HepG2 (cell line): Measurements from ENCODE around the gene ODC1. TPM values are rescaled to one million over a fixed set of nuclear protein-coding genes. Genes with fewer than 3 reads are reported as not detected.

Experiments
- AFF4 ChIP-seq: sonication (generic); formaldehyde crosslinking; IDR thresholded peaks from 2 replicates; pipeline ENCODE4 v1.4.0; 2020; ENCODE audit warnings: missing genetic modification reagents
- CEBPB ChIP-seq: IDR thresholded peaks from 2 replicates; pipeline ENCODE4 v1.6.1; 2011; ENCODE audit warnings: low read depth, low read length, improper control_type of control experiment, borderline replicate concordance
- GABPB1 ChIP-seq: IDR thresholded peaks from 2 replicates; pipeline ENCODE4 v1.6.1; 2016; ENCODE audit warnings: mild to moderate bottlenecking, missing genetic modification reagents, moderate library complexity, missing compliant biosample characterization
- GLI4 ChIP-seq: sonication (generic); formaldehyde crosslinking; IDR thresholded peaks from 2 replicates; pipeline ENCODE4 v1.5.1; 2020; ENCODE audit warnings: missing genetic modification reagents, mild to moderate bottlenecking, moderate library complexity, borderline replicate concordance
- IRF1 ChIP-seq: sonication (generic); formaldehyde crosslinking; IDR thresholded peaks from 2 replicates; pipeline ENCODE4 v1.4.0; 2020; ENCODE audit warnings: low read depth, mild to moderate bottlenecking, missing genetic modification reagents
- NFAT5 ChIP-seq: sonication (generic); formaldehyde crosslinking; IDR thresholded peaks from 2 replicates; pipeline ENCODE4 v1.4.0; 2020; ENCODE audit warnings: missing genetic modification reagents
- SAFB2 ChIP-seq: sonication (generic); formaldehyde crosslinking; IDR thresholded peaks from 2 replicates; pipeline ENCODE4 v1.5.1; 2020; ENCODE audit warnings: missing genetic modification reagents, low read depth, mild to moderate bottlenecking, borderline replicate concordance
- U2AF2 ChIP-seq: fragments of 200-400 bp; formaldehyde crosslinking; IDR thresholded peaks from 2 replicates; pipeline ENCODE4 v1.6.1; 2017; ENCODE audit warnings: low read depth, mild to moderate bottlenecking, low read length
- ZNF274 ChIP-seq: sonication (generic); formaldehyde crosslinking; IDR thresholded peaks from 2 replicates; pipeline ENCODE4 v1.5.1; 2020; ENCODE audit warnings: mild to moderate bottlenecking, missing genetic modification reagents
- ZNF563 ChIP-seq: sonication (generic); formaldehyde crosslinking; IDR thresholded peaks from 2 replicates; pipeline ENCODE4 v1.8.0; 2022; ENCODE audit warnings: mild to moderate bottlenecking, moderate library complexity, missing genetic modification reagents
- ZNF609 ChIP-seq: sonication (generic); formaldehyde crosslinking; IDR thresholded peaks from 2 replicates; pipeline ENCODE4 v1.4.0; 2020; ENCODE audit warnings: mild to moderate bottlenecking, missing genetic modification reagents, borderline replicate concordance
- ZNF737 ChIP-seq: sonication (generic); formaldehyde crosslinking; IDR thresholded peaks from 2 replicates; pipeline ENCODE4 v1.5.0; 2020; ENCODE audit warnings: missing genetic modification reagents, mild to moderate bottlenecking, borderline replicate concordance
- ZNF773 ChIP-seq: sonication (generic); formaldehyde crosslinking; IDR thresholded peaks from 2 replicates; pipeline ENCODE4 v1.4.0; 2020; ENCODE audit warnings: missing genetic modification reagents, borderline replicate concordance
- polyA plus RNA-seq, 8 experiments: library from polyadenylated mRNA; depleted of rRNA in 3 of 8; stranded (reverse) in 7 of 8; unstranded in 1 of 8; fragments of >200 nt; fragmentation: Illumina TruSeq in 4 of 8; extraction: Trizol in 4 of 8; gene quantifications; 2 replicates each; pipeline versions ENCODE4 v1.2.1 to v1.2.3, GENCODE V29; 2011 to 2016; ENCODE audit warnings: low read depth in 4 of 8, missing spikeins in 1 of 8, mixed read lengths in 1 of 8; ENCODE audit not compliant: insufficient read depth in 1 of 8
- total RNA-seq, 5 experiments: library from RNA; depleted of rRNA; stranded (reverse); fragments of >200 nt; fragmentation: Illumina TruSeq; extraction: Trizol; gene quantifications; 2 replicates each; pipeline ENCODE4 v1.2.3, GENCODE V29; 2016; ENCODE audit warnings: low read depth in 1 of 5

The ODC1 gene
- total and polyA plus RNA-seq, 2 of the 13 experiments (the other 11 are each of a cell fraction or from before 2014, with no cell fraction given) = 142 to 371 TPM

- TF ChIP-seq ZNF609 (no peak), ZNF274 (CRISPR knock-in tag) (peak; percentile 97; the same call in 1 of the 2 replicates), U2AF2 (no peak), IRF1 (CRISPR knock-in tag) (0 out of 2 replicates have a peak, but pooled peaks have one; percentile 88), AFF4 (no peak), ZNF563 (CRISPR knock-in tag) (peak; percentile 100), ZNF737 (CRISPR knock-in tag) (no peak), SAFB2 (peak; percentile 85), CEBPB (no peak), GABPB1 (CRISPR knock-in tag) (peak; percentile 71), ZNF773 (CRISPR knock-in tag) (peak; percentile 97), NFAT5 (CRISPR knock-in tag) (peak; percentile 99), GLI4 (peak; percentile 62; the same call in 1 of the 2 replicates)
Observed at GRCh38 chr2:10447895-10448575, at the start of gene ODC1 (continued).
